ENCODE results near the gene MAT2A.

DNA sequence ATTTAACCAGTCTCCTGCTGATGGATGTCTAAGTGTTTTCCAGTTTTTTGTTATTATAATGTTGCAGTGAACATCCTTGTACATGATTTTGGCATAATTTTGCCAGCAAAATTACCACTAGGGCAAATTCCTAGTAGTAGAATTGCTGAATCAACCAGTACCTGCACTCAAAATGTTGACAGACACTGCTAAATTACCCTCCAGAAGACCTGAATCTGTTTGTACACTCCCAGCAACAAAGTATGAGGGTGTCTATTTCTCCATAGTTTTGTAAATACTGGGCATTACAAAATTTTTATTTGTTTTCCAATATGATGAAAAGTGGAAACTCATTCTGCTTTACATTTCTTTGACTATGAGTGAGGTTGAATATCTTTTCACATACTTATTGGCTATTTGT is 11.2 kb upstream of the MAT2A start:
- TF ChIP-seq POLR2A (IDR thresholded peaks at IDR 0.05), result no peak
- TF ChIP-seq, protein P1, sequence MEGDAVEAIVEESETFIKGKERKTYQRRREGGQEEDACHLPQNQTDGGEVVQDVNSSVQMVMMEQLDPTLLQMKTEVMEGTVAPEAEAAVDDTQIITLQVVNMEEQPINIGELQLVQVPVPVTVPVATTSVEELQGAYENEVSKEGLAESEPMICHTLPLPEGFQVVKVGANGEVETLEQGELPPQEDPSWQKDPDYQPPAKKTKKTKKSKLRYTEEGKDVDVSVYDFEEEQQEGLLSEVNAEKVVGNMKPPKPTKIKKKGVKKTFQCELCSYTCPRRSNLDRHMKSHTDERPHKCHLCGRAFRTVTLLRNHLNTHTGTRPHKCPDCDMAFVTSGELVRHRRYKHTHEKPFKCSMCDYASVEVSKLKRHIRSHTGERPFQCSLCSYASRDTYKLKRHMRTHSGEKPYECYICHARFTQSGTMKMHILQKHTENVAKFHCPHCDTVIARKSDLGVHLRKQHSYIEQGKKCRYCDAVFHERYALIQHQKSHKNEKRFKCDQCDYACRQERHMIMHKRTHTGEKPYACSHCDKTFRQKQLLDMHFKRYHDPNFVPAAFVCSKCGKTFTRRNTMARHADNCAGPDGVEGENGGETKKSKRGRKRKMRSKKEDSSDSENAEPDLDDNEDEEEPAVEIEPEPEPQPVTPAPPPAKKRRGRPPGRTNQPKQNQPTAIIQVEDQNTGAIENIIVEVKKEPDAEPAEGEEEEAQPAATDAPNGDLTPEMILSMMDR (IDR thresholded peaks at IDR 0.05 in 4 of 5, conservative IDR thresholded peaks at IDR 0.05 in 1 of 5), result no peak
